Measurements from ENCODE around the gene KCNG2.

Gene KCNG2

DNA sequence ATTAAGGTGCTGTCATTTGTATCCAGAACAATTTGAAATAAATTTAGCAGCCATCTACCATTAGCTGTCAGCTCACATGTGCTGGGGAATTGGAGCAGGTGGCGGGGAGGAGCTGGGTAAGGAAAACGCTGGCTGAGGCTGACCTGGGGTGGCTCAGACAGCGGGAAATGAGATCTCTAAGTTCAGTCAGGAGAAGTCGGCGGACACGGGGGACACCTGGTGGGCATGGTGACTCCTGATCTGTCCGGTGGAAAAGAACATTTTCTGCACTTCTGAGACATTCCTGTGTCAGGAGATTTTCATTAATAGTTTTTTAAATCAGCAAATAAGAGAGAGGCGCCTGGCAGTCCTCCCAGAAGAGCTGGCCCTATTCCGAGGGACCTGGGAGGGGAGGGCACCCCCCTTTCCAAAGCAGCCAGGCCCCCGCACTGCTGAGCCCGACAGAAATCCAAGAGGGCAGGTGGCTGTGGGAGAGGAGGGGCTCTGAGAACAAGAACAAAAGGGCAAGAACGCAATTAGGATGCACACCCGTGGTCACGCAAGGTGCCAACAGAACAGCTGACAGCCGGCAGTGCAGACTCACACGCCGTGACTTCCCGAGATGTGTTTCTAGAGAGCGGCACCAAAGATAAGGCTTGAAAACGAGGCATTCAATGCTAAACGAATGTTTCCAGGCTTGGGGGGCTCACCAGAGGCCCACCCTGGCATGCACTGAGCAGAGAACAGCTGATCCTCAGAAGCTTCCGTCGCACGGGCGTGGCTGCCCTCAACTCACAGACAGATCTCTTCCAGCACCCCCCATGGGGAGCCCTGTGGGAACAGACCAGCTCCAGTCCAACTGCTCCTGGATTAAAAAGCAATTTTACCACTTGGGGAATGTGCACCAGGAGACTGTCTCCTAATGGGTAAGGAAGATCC is 127.3 kb downstream of the KCNG2 start:
- no peak for DNase-seq (ENCODE audit: low read depth in 2 of 2)

DNA sequence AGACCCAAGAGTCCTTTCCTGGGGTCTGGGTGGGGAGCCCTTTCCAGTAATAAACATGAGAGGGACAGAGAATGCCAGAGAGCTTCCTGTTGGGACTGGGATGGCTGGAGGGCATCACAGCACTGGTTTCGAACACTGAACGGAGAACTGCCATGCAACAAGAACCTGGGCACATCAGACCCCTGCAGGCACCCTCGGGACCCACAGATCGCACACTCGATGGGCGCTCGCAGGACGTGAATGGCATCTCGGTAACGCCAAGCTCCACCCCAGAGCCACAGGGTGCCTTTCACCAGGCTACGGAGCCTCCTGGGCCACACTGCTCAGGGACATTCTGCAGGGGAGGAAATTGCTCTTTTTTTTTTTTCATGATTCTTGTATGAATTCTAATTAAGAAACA is 128.6 kb downstream of the KCNG2 start:
- DNase-seq (ENCODE audit: low read depth in 2 of 2): no peak

DNA sequence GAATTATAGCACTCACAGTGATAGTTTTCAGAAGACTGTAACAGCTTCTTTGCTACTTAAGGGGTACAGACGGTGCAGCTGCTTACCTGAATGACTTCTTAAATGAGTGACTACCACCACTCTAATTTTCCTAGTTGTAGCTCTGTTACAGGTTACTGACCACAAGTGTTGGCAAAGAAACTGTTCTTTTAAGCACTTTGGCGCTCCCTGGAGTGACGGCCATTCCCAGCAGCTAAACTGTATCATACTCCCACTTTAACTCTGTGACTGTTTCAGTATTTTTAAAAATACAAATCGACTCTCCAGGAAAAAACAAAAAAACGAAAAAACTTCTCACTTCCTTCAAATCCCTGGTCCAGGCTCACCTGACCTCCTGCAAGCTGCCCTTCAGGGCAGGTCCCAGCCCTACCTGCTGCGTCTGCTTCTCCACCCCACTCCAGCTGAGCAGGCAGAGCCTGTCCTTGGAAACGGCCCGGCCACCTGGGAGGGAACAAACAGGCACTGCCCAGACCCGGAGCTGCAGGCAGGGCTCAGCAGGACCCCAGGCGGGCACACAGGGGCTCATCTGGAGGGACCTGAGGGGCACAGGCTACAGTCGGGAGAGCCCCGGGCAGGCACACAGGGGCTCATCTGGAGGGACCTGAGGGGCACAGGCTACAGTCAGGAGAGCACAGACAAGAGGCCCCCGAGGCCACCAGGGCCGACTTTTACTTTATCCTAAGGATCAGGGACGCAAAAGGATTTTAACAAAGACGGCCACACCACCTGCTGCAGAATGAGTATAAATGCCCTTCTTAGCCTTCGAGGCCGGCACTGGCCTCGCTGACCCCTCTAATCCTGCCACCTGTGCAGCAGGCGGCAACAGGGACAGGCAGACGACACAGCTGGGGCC is 129.2 kb downstream of the KCNG2 start:
- no peak for DNase-seq (ENCODE audit: low read depth in 2 of 2)

DNA sequence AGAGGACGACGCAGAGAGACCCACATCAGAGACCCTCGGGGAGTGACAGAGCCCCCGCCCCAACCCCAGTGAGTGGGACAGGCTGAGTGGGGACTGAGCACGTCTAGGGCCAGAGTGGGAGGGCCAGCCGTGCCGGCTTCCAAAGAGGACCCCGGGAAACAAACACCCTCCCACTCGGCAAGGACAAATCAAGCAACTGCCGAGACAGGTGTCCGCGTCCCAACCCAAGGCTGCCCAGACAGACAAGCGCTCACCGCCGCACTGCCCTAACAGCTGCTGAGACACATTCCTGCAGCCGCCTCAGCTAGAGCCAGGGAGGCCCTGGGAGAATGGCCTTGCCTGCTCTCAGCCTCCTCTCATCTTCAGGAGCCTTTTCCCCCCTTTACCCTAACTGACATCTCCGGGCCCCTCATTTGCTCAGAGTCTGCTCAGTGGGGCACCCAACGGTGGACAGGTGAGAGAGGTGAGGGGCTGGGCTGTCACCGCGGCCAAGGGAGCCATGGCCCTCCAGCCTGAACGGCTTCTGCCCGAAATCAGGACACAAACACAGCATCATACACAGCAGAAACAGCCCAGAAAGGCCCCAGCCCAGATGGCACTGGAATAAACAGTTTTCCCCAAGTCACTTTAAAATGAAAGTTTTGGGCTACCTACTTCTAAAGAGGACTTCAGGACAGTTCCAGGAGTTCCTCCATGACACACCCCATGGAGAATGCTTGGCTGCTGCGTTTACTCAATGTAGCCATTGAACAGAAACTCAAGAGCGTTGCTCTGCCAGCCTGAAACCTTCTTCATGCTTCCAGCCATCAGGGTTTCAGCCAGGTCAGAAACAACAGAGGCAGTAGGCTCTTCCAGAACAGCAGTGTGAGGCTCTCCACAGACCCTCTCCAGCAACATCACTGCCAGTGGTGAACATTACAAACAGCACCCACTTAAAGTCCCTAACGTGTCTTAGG is 130.1 kb downstream of the KCNG2 start:
- DNase-seq (ENCODE audit: low read depth in 2 of 2): no peak

DNA sequence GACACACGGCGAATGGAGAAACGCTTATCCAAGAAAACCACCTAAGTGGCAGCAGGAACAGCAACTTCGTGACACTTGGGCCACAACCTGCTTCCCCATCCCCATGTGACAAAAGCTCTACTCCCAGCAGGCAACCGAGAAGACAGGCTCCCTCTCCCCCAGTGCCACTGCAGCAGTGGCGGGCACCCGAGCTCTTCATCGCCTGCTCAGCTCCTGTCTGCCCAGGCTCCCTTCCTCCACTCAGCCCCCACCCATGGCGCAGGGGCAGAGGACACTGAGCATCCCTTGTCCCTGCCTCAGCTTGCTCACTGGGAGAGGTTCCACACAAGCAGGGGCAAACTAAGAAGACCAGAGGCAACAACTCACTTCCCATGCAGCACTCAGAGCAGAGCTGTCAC is 130.8 kb downstream of the KCNG2 start:
- DNase-seq (ENCODE audit: low read depth in 2 of 2): no peak

DNA sequence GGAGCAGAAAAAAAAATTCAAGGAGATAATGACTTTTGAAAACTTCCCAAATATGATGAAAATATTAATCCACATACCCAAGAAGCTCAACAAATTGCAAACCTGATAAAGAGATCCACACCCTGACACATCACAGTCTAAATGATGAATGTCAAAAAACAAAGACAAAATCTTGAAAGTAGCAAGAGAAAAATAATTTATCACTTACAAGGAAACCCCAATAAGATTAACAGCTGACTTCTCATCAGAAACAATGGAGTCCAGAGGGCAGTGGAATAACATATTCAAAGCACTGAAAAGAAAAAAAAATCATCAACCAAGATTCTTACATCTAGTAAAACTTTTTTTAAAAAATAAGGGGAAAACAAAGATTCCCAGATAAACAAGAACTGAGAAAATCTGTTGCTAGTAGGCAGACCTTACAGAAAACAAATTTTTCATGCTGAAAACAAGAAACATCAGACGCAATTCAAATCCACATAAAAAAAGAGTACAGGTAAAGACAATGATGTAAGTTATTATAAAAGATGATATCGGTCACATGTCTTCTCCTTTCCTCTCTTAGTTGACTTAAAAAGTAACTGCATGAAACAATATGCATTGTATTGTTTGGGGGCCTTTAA is 132.4 kb downstream of the KCNG2 start:
- no peak for DNase-seq (ENCODE audit: low read depth in 2 of 2)

DNA sequence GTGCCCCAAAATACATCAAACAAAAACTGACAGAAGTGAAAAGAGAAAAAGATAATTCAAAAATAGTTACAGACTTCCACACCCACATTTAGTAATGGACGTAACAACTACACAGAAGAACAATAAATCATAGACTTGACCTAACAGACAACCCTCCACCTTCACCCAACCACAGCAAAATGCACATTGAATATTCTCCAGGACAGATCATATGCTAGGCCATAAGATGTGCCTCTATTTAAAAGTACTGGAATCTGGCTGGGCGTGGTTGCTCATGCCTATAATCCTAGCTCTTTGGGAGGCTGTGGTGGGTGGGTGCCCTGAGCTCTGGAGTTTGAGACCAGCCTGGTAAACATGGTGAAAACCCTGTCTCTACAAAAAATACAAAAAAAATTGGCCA is 133.7 kb downstream of the KCNG2 start:
- DNase-seq (ENCODE audit: low read depth in 2 of 2): no peak

DNA sequence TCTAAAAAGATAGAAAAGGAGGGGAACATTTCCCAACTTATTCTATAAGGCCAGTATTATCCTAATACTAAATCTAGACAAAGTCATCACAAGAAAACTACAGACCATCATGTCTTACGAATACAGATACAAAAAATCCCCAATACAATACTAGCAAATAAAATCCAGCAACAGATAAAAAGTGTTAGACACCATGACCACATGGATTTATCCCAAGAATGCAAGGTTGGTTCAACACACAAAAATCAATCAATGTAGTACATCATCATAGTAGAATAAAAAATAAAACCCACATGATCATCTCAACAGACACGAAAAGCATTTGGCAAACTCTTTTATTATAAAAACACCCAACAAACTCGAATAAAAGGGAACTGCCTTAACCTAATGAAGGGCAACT is 135.2 kb downstream of the KCNG2 start:
- no peak for DNase-seq (ENCODE audit: low read depth in 2 of 2)

DNA sequence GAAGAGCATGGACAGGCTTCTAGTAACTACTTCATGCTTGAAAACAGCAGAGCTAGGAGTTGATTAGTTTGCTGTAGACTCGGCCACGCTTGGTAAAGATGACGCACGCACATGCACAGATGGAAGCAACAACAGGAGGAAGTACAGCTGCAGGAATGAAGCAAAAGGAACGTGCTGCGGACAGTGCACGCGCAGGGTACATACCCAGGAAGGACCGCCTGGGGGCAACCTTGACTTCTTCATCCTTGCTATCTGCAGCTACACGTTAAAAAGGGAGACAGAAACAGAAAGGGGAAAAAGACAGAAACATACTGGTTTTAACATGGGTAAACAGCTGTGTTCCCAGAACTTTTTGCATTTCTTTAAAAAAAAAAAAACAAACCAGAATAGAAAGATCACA is 136.0 kb downstream of the KCNG2 start:
- no peak for DNase-seq (ENCODE audit: low read depth in 2 of 2)

DNA sequence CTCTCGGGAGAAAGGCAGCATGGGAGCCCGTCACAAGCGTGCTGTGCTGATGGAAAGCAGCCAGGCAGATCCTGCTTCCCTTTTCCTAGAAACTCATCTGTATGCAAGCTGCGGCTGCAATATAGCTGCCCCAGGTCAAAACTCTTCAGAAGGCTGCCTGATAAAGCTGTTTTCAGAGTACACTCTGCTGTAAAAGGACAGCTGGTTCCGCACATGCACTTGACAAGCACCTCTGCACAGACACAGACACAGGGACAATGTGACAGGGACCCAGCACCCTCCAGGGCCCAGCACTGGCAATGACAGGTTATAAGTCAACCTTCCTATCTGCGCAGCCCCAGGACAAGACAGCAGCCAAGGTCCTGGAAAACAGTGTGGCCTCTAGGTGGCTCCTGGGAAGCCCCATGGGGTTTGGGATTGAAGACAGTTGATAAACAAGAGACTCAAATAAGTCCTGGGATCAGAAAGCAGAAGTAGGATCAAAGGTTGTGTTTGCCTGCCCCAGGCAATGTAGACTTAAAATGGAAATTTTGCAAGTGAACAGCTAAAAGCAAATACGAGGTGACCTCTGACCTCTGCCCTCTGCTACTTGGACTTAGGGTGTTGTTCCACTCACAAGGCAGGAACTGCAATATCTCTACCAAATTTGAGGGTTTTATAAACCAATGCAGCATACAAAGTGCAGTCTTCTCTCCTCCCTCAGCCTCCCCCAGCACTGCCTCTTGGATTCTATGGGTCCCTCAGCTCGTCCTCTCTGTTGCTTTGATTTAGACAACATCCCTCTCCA is 136.8 kb downstream of the KCNG2 start:
- DNase-seq (ENCODE audit: low read depth in 2 of 2): no peak

DNA sequence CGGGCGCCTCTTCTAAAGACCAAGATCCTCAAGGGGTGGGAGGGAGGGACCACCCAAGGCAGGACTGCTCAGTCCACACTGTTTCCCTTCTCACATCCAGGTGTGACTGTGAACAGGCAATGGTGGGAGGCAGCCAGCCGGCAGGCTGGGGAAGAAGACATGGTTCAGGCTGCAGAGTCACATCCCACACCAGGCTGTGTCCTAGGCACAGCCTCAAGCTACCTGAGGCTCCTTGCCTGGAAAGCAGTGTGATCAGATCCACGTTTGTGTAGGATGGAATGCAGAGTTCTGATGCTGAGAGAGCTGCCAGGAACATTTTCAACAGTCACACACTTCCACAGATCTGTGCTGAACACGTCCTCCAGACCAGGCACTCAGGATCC is 137.4 kb downstream of the KCNG2 start:
- DNase-seq (ENCODE audit: low read depth in 2 of 2): no peak

DNA sequence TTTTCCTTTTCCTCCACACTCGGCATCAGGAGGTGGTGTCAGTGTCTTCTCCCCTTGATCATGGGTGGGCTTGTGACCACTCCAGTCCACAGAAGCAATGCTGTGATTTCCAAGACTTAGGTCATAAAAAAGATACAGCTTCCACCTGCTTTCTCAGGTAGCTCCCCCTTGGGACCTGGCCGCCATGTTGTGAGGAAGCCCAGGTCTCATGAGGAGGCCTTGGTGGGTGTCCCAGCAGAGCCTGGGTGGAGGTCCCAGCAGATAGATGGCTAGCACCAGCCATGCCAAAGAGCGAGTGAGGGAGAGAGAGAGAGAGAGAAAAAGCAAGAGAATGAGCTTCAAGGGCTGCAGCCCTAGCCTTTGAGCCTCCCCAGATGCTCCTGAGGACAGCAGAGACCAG is 137.8 kb downstream of the KCNG2 start:
- no peak for DNase-seq (ENCODE audit: low read depth in 2 of 2)

DNA sequence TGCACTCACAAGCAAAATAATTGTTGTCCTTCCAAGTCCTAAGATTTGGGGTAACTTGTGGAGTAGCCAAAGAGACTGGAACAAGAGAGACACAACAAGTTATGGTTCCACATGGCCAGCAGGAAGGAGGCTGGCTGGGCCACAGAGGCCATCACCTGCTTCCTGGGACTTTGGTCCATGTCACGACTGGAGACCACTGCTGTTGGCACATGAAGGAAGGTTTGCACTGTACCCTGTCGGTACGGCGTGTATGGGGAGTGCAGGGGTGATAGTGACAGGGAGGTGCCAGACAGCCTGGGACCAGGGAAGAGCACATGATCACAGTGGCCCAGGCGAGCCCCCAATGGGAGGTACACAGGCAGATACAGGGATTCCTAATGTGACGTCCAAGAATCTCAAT is 138.2 kb downstream of the KCNG2 start:
- DNase-seq (ENCODE audit: low read depth in 2 of 2): no peak

DNA sequence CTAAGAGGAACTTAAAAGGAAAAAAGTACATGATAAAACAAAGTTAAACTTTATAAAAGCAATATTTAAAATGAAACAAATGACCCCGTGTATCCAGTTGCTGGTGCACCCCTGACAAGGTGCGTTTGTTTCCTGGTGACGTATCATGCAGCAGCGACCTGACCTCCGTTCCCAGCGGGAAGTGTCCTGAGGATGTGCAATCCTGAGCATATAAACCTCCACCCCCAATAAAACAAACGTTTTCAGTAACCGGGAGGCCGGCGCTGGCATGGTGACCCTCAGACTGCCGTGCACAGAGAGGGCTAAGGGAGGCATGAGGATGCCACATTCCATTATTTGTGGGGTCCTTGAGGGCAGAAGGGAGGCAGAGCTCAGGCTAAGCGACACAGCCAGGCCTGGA is 138.9 kb downstream of the KCNG2 start:
- DNase-seq (ENCODE audit: low read depth in 2 of 2): no peak

DNA sequence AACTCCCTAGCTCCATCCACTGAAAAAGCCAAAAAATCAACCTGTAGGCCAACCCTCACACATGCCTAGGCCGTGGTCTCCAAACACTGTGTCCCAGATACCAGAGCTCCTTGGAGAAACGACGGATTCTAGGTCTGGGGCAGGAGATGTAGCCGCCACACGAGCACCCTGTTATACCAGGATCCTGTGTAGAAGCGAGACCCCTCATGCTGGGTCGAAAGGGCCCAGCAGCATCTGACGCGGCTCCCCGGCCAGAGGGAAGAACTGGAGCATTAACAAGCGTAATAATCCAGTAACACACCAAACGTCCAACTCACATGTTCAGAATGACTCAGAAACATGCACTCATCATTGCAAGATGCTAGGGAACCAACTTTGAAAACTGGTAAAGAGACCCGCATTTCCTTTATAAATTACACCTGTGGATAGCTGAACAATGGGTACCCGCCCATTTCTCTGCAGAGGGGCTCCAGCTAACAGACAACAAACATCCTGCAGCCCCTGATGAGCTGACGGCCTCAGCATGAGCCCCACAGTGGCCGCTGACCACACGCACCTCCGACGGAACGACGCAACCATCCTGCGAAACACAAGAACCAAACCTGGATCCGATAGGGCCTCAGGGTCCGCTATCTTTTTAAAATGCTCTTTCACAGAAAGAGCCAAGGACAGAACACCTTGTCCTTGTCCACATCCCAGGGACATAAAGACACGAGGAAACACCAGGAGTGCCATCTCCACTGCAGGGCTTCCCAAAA is 139.5 kb downstream of the KCNG2 start:
- no peak for DNase-seq (ENCODE audit: low read depth in 2 of 2)

DNA sequence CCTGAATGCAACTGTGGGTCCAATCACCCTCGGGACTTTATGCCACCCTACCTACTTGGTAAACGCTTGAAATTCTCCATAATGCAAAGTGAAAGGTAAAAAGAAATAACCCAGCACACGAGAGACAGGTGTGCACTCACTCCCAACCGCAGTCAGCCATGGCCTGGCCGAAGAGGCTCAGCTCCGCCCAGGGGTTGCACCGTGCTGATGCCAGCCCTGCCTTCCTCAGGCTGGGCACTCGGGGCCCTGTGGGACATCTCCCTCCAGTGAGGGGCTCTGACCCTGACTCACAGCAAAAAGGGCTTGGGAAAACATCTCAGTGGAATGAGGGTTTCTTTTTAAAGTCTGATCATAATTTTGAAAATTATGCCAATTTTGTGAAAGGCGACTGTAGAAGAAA is 140.5 kb downstream of the KCNG2 start:
- DNase-seq (ENCODE audit: low read depth in 2 of 2): no peak

DNA sequence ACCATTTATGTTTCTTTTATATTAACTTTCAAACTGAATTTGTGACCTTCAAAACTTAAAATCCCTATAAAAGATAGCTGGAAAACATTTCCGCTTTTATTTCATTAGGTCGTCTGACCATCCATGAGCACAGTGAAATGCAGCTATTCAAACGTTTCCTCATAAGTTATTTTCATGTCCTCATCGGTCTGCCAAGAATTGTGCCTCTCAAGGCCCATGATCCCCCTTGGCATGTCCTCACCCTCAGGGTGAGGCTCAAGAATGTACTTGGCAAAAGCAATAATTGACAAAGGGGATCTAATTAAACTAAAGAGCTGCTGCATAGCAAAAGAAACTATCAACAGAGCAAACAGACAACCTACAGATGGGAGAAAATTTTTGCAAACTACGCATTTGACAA is 141.4 kb downstream of the KCNG2 start:
- DNase-seq (ENCODE audit: low read depth in 2 of 2): no peak

DNA sequence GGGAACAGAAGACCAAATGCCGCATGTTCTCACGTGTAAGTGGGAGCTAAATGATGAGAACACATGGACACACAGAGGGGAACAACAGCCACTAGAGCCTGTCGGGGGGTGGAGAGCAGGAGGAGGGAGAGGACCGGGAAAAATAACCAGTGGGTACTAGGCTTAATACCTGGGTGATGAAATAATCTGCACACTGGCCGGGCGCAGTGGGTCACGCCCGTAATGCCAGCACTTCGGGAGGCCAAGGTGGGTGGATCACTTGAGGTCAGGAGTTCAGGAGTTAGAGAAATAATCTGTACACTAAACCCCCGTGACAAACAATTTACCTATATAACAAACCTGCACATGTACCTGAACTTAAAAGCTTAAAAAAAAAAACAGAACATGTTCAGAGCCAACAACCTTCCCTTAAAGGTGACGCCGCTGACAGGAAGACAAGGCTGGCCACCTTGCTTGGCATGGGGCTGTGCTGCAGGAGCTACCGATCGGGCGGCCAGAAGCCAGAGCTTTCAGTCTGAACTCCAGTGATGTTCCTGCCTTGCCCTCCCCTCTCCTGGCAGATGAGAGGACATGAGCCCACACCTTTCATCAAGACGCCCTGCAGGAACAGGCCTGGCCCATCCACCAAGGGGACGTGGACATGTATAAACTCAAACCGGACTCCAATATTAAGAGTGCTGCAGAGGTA is 142.5 kb downstream of the KCNG2 start:
- no peak for DNase-seq (ENCODE audit: low read depth in 2 of 2)

DNA sequence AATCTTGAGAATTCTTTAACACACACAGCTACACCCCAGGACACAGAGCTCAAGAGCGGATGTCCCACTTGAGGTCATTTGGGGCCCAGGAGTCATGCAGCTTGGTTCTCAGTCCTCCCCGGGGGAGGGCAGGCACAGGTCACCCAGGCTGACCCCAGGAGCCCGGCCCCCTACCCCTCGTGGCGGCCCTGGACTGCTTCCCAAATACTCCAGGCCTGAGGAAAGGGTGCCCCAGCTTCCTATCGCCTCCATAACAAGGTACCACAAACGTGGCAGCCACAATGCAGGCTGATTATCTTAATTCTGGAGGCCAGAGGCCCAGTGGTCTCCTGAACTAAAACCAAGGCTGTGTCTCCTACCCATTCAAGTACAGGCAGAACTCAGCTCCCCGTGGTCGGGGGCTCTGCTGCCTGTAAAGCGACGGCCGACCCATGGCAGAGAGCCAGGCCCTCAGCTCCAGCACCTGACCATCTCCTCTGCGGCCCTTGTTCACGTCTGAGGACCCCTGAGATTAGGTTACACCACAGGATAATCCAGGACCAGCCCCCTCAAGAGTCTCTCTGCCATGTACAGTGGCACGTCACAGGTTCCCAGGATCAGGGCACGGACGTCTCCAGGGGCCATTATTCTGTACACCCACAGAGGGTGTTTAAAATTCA is 143.2 kb downstream of the KCNG2 start:
- DNase-seq (ENCODE audit: low read depth in 2 of 2): no peak
